Calu3 (cell line): ENCODE measurements around the gene SRSF7. TPM values are rescaled to one million over a fixed set of nuclear protein-coding genes. Genes with fewer than 3 reads are reported as not detected.
"Not testable (repeated sequence)": the region's sequence is repeated elsewhere in the genome, so short reads cannot be mapped to it uniquely, and the experiment has no call there.

ENCODE experiments used
- BruUV-seq: library from RNA; stranded (reverse); fragments of 400-500 nt; replicated peaks from 2 replicates; lab custom pipeline; 2021; lab: Mats Ljungman, UMichigan
- CTCF ChIA-PET: fragments of 300-600 bp; sonication (Branson Sonifier 250); formaldehyde crosslinking; loops from one replicate; lab custom pipeline; 2022; ENCODE audit warnings: antibody characterized with exemption; lab: Charles Lee
- DNase-seq: peaks from one replicate; pipeline ENCODE4 v3.0.0; 2022
- H3K27ac Mint-ChIP-seq: one replicate; pipeline ENCODE4 v1.8.0; 2022; ENCODE audit warnings: mixed read lengths; ENCODE audit not compliant: unreplicated experiment
- H3K27me3 Mint-ChIP-seq: one replicate; pipeline ENCODE4 v1.8.0; 2022; ENCODE audit warnings: mixed read lengths; ENCODE audit not compliant: unreplicated experiment
- H3K36me3 Mint-ChIP-seq: one replicate; pipeline ENCODE4 v1.8.0; 2022; ENCODE audit warnings: mild to moderate bottlenecking, moderate library complexity, mixed read lengths; ENCODE audit not compliant: insufficient read depth, unreplicated experiment
- H3K4me1 Mint-ChIP-seq: one replicate; pipeline ENCODE4 v1.8.0; 2022; ENCODE audit warnings: mild to moderate bottlenecking, low read depth, mixed read lengths; ENCODE audit not compliant: unreplicated experiment
- H3K4me3 Mint-ChIP-seq: one replicate; pipeline ENCODE4 v1.8.0; 2022; ENCODE audit warnings: mild to moderate bottlenecking, low read depth, moderate library complexity, mixed read lengths; ENCODE audit not compliant: unreplicated experiment
- H3K9me3 Mint-ChIP-seq: one replicate; pipeline ENCODE4 v1.8.0; 2022; ENCODE audit warnings: low read depth, mixed read lengths; ENCODE audit not compliant: unreplicated experiment
- CTCF ChIP-seq: fragments of 200-600 bp; IDR thresholded peaks from one replicate; pipeline ENCODE4 v1.8.0; 2022; ENCODE audit warnings: antibody characterized with exemption; ENCODE audit not compliant: unreplicated experiment
- intact Hi-C: fragments of 100-400 bp; cut with micrococcal nuclease; formaldehyde crosslinking; loops from one replicate; pipeline ENCODE4 v1.10.0; 2022; ENCODE audit not compliant: unreplicated experiment
- total RNA-seq: library from RNA; stranded (reverse); gene quantifications from 2 replicates; pipeline ENCODE4 v1.2.3, GENCODE V29; 2022

Gene SRSF7
- total RNA-seq, 1 experiment from 2014 or later = 203 TPM

- no peak overlapping the region for H3K27ac Mint-ChIP-seq
- no peaks in the 10 kb centered on the region for H3K9me3 Mint-ChIP-seq
- BruUV-seq = no TSS peak
- H3K4me3 Mint-ChIP-seq = no peak overlapping the region
- CTCF ChIA-PET = interaction anchor here (0.6 to 1.0 kb wide), 2 partner anchors 23 to 62 kb away, joined by 5 to 6 read pairs; no protein-coding TSS in a partner anchor
- no peak for DNase-seq
- peaks cover 15% of the 10 kb centered on the region for H3K4me1 Mint-ChIP-seq
- no peaks in the 10 kb centered on the region for H3K27me3 Mint-ChIP-seq
- no peaks in the 10 kb centered on the region for H3K36me3 Mint-ChIP-seq
- TF ChIP-seq CTCF = no peak
- intact Hi-C loops = no loop called here
These were observed 43.2 kb upstream of the SRSF7 start for GRCh38 chr2:38794235-38794946.

- no peaks in the 10 kb centered on the region for H3K9me3 Mint-ChIP-seq
- no peaks in the 10 kb centered on the region for H3K36me3 Mint-ChIP-seq
- DNase-seq = no peak
- intact Hi-C loops = no loop called here
- H3K27me3 Mint-ChIP-seq = no peaks in the 10 kb centered on the region
- CTCF ChIA-PET = no interaction called here
- no TSS peak for BruUV-seq
- no peak overlapping the region for H3K4me3 Mint-ChIP-seq
- H3K27ac Mint-ChIP-seq = no peak overlapping the region
- peaks cover 15% of the 10 kb centered on the region for H3K4me1 Mint-ChIP-seq
- no peak for TF ChIP-seq CTCF
These were observed 42.4 kb upstream of the SRSF7 start for GRCh38 chr2:38793511-38793910.

GRCh38 chr2:38792751-38793150 lies 41.6 kb upstream of the SRSF7 start:
- intact Hi-C loops = no loop called here
- TF ChIP-seq CTCF = no peak
- Mint-ChIP-seq H3K27me3 (no peaks in the 10 kb centered on the region), H3K9me3 (no peaks in the 10 kb centered on the region), H3K4me3 (no peak overlapping the region), H3K27ac (no peak overlapping the region), H3K36me3 (no peaks in the 10 kb centered on the region), H3K4me1 (peaks cover 15% of the 10 kb centered on the region)
- no TSS peak for BruUV-seq
- CTCF ChIA-PET = no interaction called here
- no peak for DNase-seq

GRCh38 chr2:38792321-38792720 lies 41.2 kb upstream of the SRSF7 start:
- H3K4me1 Mint-ChIP-seq = peaks cover 15% of the 10 kb centered on the region
- H3K36me3 Mint-ChIP-seq, BruUV-seq, DNase-seq, CTCF ChIA-PET, H3K27me3 Mint-ChIP-seq, H3K27ac Mint-ChIP-seq, H3K4me3 Mint-ChIP-seq, H3K9me3 Mint-ChIP-seq, intact Hi-C loops: not testable (repeated sequence)

- CTCF ChIA-PET = interaction anchor here (0.7 kb wide), 1 partner anchor 72 kb away, joined by 5 read pairs; no protein-coding TSS in a partner anchor
- TF ChIP-seq CTCF = no peak
- Mint-ChIP-seq H3K27ac (no peak overlapping the region), H3K4me1 (peaks cover 15% of the 10 kb centered on the region), H3K27me3 (no peaks in the 10 kb centered on the region), H3K4me3 (no peak overlapping the region), H3K36me3 (no peaks in the 10 kb centered on the region), H3K9me3 (no peaks in the 10 kb centered on the region)
- BruUV-seq = no TSS peak
- intact Hi-C loops = no loop called here
- DNase-seq = no peak
These were observed 40.6 kb upstream of the SRSF7 start for GRCh38 chr2:38791744-38792143.
